ENCODE results near the gene PCDHA6. TPM values are rescaled to one million over a fixed set of nuclear protein-coding genes. Genes with fewer than 3 reads are reported as not detected.
"Not testable (repeated sequence)": the region's sequence is repeated elsewhere in the genome, so short reads cannot be mapped to it uniquely, and the experiment has no call there.

Gene PCDHA6
- total RNA-seq, 1 donor from 2014 or later: not detected

DNA sequence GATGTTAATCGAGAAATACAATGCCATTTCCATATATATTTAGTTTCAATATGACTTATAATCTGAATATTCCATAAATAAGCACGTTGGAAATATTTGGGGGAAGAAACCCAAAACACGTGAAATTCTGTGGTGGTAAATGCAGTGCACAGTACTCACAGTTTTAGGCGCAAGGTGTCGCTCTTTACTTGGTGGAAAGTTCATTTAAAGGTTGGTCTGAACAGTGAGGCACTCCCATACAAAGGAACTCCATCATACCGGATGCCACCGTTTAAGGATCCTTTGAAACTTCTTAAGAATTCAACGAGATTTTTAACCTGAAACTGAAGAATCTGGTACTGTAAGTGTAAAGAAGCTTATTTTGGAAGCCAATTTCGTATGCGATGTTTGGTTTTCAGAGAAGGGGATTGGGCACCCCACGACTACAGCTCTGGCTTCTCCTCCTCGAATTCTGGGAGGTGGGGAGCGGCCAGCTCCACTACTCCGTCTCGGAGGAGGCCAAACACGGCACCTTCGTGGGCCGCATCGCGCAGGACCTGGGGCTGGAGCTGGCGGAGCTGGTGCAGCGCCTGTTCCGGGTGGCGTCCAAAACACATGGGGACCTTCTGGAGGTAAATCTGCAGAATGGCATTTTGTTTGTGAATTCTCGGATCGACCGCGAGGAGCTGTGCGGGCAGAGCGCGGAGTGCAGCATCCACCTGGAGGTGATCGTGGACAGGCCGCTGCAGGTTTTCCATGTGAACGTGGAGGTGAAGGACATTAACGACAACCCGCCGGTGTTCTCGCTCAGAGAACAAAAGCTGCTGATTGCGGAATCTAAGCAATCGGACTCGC, 41.2 kb downstream of the PCDHA6 start, which contains the start of gene PCDHA11:
PCDHA11 (plus strand) TSS at position 237 of the 834 bp plus-strand sequence; CDS start at position 384, 147 bp downstream.
- no peak for DNase-seq
- intact Hi-C loops (cut with micrococcal nuclease): no loop called here
- Histone ChIP-seq H3K9me3 (replicated peaks) (peaks cover 52% of the 10 kb centered on the region), H3K27me3 (ENCODE audit: low read depth) (peaks cover 97% of the 10 kb centered on the region), H3K36me3 (no peaks in the 10 kb centered on the region), H3K4me3 (no peak within 1 kb of the TSS), H3K4me1 (no peaks in the 10 kb centered on the region), H3K27ac (replicated peaks) (no peak within 1 kb of the TSS)
- TF ChIP-seq, protein P1, sequence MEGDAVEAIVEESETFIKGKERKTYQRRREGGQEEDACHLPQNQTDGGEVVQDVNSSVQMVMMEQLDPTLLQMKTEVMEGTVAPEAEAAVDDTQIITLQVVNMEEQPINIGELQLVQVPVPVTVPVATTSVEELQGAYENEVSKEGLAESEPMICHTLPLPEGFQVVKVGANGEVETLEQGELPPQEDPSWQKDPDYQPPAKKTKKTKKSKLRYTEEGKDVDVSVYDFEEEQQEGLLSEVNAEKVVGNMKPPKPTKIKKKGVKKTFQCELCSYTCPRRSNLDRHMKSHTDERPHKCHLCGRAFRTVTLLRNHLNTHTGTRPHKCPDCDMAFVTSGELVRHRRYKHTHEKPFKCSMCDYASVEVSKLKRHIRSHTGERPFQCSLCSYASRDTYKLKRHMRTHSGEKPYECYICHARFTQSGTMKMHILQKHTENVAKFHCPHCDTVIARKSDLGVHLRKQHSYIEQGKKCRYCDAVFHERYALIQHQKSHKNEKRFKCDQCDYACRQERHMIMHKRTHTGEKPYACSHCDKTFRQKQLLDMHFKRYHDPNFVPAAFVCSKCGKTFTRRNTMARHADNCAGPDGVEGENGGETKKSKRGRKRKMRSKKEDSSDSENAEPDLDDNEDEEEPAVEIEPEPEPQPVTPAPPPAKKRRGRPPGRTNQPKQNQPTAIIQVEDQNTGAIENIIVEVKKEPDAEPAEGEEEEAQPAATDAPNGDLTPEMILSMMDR (IDR thresholded peaks at IDR 0.05; ENCODE audit: borderline replicate concordance): peak; percentile 16

DNA sequence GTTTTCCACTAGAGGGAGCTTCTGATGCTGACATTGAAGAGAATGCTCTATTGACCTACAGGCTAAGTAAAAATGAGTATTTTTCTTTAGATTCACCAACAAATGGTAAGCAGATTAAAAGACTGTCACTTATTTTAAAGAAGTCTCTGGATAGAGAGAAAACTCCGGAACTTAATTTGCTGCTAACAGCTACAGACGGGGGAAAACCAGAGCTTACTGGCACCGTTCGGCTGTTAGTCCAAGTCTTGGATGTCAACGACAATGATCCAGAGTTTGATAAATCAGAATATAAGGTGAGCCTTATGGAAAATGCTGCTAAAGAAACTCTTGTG, 41.8 kb downstream of the PCDHA6 start:
- peaks cover 97% of the 10 kb centered on the region for H3K27me3 ChIP-seq (ENCODE audit: low read depth)

DNA sequence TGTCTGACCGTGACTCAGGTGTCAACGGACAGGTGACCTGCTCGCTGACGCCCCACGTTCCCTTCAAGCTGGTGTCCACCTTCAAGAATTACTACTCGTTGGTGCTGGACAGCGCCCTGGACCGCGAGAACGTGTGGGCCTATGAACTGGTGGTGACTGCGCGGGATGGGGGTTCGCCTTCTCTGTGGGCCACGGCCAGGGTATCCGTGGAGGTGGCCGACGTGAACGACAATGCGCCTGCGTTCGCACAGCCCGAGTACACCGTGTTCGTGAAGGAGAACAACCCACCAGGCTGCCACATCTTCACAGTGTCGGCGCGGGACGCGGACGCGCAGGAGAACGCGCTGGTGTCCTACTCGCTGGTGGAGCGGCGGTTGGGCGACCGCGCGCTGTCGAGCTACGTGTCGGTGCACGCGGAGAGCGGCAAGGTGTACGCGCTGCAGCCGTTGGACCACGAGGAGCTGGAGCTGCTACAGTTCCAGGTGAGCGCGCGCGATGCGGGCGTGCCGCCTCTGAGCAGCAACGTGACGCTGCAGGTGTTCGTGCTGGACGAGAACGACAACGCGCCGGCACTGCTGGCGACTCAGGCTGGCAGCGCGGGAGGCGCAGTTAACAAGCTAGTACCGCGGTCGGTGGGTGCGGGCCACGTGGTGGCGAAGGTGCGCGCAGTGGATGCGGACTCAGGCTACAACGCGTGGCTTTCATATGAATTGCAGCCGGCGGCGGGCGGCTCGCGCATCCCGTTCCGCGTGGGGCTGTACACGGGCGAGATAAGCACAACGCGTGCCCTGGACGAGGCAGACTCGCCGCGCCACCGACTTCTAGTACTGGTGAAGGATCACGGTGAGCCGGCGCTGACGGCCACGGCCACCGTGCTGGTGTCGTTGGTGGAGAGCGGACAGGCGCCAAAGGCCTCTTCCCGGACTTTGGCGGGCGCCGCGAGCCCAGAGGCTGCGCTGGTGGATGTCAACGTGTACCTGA, 42.8 kb downstream of the PCDHA6 start:
- H3K27me3 ChIP-seq (ENCODE audit: low read depth): peaks cover 99% of the 10 kb centered on the region
- H3K4me1 ChIP-seq: no peaks in the 10 kb centered on the region
- intact Hi-C loops (cut with micrococcal nuclease): no loop called here
- TF ChIP-seq, protein P1 (IDR thresholded peaks at IDR 0.05; ENCODE audit: borderline replicate concordance): no peak
- DNase-seq: no peak
- no peak overlapping the region for H3K27ac ChIP-seq (replicated peaks)
- no peak overlapping the region for H3K4me3 ChIP-seq
- H3K9me3 ChIP-seq (replicated peaks): peaks cover 50% of the 10 kb centered on the region
- H3K36me3 ChIP-seq: no peaks in the 10 kb centered on the region

More for the DNA sequence above, 41.8 kb downstream of the PCDHA6 start:
- Histone ChIP-seq H3K4me1 (no peaks in the 10 kb centered on the region), H3K9me3 (replicated peaks) (peaks cover 48% of the 10 kb centered on the region), H3K27ac (replicated peaks) (no peak overlapping the region), H3K4me3 (no peak overlapping the region), H3K36me3 (no peaks in the 10 kb centered on the region)
- TF ChIP-seq, protein P1 (IDR thresholded peaks at IDR 0.05; ENCODE audit: borderline replicate concordance): no peak
- intact Hi-C loops (cut with micrococcal nuclease): no loop called here
- no peak for DNase-seq

DNA sequence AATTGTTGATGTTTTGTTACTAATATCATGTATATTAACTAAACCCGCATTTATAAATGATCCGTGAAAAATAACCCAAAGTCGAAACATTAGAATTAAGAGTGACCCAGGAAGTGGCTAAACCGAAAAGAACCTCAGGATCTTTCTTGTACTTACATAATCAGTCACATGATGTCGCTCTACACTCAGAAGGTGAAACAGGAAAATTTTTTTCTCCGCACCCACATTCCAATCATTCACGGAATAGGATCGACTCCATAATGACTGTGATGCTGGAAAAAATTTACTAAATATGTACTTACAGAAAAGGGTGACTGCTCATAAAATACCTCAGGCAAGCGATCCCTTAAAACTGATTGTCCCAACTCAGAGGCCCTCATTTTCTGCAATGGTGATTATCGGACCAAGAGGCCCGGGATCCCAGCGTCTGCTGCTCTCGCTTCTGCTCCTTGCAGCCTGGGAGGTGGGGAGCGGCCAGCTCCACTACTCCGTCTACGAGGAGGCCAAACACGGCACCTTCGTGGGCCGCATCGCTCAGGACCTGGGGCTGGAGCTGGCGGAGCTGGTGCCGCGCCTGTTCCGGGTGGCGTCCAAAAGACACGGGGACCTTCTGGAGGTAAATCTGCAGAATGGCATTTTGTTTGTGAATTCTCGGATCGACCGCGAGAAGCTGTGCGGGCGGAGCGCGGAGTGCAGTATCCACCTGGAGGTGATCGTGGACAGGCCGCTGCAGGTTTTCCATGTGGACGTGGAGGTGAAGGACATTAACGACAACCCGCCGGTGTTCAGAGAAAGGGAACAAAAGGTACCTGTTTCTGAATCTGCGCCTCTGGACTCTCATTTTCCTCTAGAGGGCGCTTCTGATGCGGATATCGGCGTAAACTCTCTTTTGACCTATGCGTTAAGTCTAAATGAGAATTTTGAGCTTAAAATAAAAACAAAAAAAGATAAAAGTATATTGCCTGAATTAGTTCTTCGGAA, 47.6 kb downstream of the PCDHA6 start, which contains the start of gene PCDHA12:
PCDHA12 (plus strand) TSS at position 224 of the 981 bp plus-strand sequence; CDS start at position 389, 165 bp downstream.
- no peak for DNase-seq
- TF ChIP-seq, protein P1 (IDR thresholded peaks at IDR 0.05; ENCODE audit: borderline replicate concordance): no peak
- H3K27ac ChIP-seq (replicated peaks): no peak within 1 kb of the TSS
- no peaks in the 10 kb centered on the region for H3K4me1 ChIP-seq
- peaks cover 98% of the 10 kb centered on the region for H3K27me3 ChIP-seq (ENCODE audit: low read depth)
- H3K36me3 ChIP-seq: no peaks in the 10 kb centered on the region
- intact Hi-C loops (cut with micrococcal nuclease): no loop called here
- H3K9me3 ChIP-seq (replicated peaks): peaks cover 55% of the 10 kb centered on the region
- H3K4me3 ChIP-seq: no peak within 1 kb of the TSS

DNA sequence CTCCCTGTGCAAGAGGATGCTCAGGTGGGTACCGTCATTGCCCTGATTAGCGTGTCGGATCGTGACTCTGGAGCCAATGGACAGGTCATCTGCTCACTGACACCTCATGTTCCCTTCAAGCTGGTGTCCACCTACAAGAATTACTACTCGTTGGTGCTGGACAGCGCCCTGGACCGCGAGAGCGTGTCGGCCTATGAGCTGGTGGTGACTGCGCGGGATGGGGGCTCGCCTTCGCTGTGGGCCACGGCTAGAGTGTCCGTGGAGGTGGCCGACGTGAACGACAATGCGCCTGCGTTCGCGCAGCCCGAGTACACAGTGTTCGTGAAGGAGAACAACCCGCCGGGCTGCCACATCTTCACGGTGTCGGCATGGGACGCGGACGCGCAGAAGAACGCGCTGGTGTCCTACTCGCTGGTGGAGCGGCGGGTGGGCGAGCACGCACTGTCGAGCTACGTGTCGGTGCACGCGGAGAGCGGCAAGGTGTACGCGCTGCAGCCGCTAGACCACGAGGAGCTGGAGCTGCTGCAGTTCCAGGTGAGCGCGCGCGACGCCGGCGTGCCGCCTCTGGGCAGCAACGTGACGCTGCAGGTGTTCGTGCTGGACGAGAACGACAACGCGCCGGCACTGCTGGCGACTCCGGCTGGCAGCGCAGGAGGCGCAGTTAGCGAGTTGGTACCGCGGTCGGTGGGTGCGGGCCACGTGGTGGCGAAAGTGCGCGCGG, 48.9 kb downstream of the PCDHA6 start:
- DNase-seq: not testable (repeated sequence)

More for the DNA sequence above, 48.9 kb downstream of the PCDHA6 start:
- H3K4me3 ChIP-seq; H3K36me3 ChIP-seq; H3K27ac ChIP-seq (replicated peaks); intact Hi-C loops (cut with micrococcal nuclease); H3K4me1 ChIP-seq: not testable (repeated sequence)
- H3K9me3 ChIP-seq (replicated peaks): peaks cover 48% of the 10 kb centered on the region
- peaks cover 98% of the 10 kb centered on the region for H3K27me3 ChIP-seq (ENCODE audit: low read depth)

All from left ventricle myocardium inferior (tissue), 1 donor.